AG08396 (cell line): Measurements from ENCODE around the gene INVS.
A peak's percentile ranks its signal among the peaks of the same experiment; 100 is the strongest.
"Not testable (repeated sequence)": the region's sequence is repeated elsewhere in the genome, so short reads cannot be mapped to it uniquely, and the experiment has no call there.

Experiments used
- DNase-seq: peaks from one replicate; pipeline ENCODE4 v3.0.0; 2012; ENCODE audit warnings: low spot score, mixed read lengths

INVS gene

DNA sequence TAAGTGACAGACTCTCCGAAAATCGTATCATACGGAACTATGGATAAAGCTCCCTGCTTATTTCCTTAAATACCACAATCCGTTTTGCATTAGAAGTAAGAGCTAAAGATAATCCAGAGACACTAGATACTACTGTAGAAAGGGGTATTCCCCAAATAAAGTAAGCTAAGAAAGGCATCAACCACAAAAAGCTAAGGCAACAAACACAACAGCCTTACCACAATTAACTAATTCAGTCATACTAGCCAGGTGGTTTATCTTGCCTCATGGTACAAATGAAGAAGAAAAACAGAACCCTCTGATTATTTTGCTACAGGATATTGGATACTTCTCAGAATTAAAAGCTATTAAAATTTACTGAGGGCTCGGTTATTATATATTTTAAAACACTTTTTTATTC is 14.3 kb upstream of the INVS start:
- DNase-seq, result no peak

DNA sequence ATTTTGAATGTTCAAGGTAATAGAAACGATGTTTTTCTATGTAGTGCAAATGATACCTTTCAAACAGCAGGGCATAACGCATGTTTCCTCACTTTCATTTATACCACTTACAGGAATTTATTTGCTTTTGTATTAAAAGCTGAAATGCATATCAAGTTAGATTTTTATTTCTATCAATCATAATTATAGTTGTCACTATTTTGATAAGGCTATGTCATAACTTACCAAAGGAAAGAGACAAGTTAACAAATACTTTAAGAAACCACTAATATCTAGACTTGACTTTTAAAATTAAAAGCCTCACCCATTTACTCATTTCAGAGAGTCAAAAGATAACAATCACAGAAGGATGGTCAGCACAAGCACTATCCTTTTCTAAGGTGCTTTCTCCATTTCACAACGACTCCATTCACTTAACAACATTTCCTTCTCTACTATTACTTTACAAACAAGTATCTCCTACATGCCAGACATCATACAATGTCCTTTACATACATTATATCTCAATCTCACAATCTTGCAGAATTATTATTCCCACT is 12.9 kb upstream of the INVS start:
- DNase-seq, result no peak

DNA sequence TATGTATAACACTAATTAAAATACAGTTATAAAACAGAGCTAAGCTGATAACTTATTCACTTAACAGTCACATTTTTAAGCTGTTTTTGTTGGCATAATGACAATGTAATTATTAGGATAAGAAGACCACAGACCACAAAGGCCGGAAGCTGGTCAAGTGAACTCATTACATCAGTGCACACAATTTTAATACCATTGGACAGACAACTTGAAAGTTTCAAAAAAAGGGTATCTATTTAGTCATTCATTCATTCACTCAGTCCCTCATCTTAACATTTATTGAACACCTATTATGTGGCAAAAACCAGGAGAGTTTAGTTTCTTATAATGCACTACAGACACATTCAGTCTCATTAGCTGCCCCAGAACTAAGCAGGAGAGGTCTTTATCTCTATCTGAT is 11.8 kb upstream of the INVS start:
- no peak for DNase-seq

DNA sequence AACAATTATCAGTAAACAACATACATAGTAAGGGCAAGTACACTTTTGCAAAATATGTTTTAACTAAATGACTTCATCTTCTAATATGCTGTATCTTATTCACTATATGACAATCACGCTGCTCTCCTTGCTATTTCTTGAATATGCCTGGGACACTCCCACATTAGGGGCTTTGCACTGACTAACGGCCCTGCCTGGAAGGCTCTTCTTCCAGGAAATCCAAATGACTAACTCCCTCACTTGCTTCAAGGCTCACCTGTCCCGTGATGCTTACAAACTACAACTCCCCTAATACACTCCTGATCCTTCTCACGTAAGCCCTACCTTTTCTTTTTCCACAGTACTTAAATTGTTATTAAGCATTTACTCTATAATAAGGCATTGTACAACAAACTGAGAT is 10.8 kb upstream of the INVS start:
- DNase-seq, result no peak

DNA sequence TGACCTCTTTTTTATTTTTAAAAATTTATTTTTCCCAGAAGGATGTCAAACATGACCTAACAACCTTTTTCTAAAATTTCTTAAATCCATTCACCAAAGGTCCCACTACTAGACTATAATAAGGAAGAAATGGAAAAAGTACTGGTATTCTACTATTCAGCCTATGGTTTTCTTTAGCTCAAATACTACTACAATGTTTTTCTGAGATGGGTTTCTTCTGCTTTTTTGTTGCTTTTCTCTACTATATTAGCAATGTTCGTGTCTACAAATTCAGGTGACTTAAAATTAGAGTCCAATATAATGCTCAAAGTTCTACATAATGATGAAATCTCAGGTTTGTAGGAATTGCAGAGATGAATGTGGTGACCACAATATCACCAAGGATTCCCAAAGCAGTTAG is 8.2 kb upstream of the INVS start:
- DNase-seq, result no peak

DNA sequence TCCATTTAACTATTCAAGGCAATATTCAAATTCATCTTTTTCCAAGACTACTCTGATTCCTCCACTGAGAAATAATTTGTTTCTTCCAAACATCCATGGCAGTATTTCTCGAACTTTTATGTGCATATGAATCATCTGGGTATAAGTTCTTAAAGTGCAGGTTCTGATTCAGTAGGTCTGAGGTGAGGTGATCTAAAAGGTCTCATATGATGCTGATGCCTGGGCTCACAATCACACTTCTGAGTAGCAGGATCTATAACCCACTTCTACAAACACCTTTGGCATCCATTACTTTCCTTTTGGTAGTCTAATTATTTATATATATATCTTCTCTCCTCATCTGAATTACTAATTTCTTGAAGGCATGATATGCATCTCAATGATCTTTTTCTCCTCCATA is 7.4 kb upstream of the INVS start:
- DNase-seq, result no peak

DNA sequence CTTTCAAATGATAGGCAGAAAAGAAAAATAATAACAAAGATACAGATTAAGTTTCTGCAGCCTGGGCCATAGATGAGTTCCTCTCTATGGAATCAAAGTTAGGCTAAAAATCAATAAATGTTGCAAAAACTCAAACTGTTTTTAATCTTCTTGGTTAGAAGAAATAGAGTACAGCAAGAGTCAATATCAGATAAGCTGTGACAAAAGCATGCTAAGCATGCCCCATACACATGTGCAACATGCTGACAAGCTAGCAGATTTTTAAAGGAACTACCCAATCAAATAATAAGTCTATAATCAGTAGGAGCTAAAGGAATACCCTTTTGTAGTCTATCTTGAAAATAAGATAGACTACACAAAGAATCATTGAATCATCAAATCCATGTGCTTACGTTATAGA is 7.0 kb upstream of the INVS start:
- no peak for DNase-seq

DNA sequence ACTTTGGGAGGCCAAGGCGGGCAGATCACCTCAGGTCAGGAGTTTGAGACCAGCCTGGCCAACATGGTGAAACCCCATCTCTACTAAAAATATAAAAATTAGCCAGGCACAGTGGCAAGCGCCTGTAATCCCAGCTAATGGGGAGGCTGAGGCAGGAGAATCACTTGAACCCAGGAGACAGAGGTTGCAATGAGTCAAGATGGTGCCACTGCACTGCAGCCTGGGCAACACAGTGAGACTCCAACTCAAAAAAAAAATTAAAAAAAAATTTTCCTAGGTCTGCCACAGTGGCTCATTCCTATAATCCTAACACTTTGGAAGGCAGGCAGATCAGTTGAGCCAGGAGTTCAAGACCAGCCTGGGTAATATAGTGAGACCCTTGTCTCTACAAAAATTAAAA is 4.6 kb upstream of the INVS start:
- not testable (repeated sequence) for DNase-seq

DNA sequence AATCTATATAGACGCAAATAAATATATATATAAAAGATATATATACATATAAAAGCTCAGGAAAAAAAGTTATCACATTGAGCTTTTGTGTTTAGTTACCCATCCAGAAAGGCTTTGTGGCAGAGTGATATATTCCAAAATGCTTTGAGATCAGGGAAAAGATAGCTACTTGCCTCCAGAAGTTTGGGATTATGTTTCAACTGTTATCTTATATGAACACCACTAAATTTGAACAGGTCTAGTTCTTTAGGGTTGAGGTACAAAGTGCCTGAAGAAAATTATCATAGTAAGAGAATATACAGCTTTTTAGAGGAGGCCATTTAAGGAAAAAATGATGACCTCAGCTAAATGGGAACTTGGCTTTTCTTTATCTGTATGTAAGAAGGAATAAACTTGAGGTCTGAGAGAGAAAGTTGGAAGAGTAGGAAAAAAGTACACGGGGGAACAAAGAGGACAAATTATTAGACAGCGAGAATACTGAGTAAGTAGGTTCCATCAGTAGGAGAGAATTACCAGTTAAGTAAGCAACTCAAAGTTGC is 2.6 kb upstream of the INVS start:
- DNase-seq, result no peak

DNA sequence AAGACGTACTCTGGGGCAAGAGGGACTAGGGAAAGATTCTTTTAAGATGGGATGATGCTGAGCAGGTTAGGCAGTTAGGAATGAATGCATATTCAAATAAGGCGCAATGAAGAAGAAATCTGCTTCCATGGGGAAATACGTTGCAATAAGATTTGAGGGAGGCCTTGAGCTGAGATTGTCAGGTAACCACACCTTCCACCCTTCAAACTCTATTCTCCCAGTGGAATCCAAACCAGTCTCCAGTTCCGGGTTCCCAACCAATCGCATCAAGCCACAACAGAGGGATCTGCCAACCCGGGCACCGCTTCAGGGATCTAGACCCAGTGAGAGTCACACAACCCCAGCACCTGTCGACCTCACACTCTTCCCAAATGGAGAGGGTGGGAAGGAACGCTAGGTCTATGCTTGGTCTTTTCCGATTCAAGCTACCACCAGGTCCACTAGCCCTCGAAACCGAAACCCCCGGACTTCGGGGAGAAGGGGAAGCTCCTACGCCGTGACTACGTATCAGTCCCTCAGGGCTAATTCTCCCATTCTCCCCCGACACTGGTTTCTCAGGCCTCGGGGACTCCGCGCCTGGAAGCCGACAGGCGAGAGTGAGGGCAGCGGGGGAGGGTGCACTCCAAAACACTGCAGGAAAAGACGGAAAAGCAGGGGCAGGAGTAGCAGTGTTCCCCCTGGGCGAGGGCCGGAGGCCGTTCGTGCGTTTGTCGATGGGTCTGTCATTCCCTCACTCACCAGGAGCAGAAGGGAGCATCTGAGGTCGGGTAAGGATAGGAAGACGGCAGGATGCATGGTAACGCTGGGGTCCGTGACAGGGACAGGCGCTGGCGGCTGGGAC is 777 bp upstream of the INVS start:
- DNase-seq, result peak; percentile 69

DNA sequence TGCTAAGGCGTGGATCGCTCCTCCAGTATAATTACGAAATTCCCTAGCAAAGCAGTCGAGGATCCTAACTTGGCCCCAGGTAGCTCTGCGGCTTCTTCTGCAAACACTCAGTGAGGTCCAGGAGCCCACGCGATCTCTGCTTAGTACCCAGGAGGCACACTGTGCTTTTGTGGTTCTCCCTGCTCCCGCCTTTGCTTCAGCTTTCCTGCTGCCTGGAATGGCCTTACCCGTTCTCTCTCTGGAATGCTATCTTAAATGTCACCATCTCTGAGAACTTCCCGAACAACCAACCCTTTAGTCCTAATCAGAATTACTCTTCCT is 639 bp downstream of the INVS start:
- DNase-seq, result peak; percentile 16

DNA sequence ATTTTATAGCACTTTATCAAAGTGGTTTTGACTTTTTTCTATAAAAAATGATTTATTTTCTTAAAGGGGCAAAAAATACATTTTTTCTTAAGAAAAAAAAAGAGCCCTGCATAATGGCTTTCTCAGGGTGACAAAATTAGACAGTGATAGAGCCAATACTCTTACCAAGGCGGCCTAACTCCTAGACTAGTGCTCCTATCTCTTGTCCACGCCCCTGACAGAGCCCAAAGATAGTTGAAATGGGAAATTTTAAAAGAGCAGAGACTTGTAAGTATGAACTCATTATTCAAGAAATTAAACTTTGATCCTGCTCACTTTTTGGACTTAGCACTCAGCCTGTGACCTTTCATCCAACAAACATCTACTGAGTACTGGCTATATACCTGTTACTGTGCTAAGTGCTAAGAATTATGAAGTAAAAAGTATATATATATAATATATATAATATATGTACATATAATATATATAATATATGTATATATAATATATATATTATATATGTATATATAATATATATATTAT is 1.2 kb downstream of the INVS start:
- no peak for DNase-seq

DNA sequence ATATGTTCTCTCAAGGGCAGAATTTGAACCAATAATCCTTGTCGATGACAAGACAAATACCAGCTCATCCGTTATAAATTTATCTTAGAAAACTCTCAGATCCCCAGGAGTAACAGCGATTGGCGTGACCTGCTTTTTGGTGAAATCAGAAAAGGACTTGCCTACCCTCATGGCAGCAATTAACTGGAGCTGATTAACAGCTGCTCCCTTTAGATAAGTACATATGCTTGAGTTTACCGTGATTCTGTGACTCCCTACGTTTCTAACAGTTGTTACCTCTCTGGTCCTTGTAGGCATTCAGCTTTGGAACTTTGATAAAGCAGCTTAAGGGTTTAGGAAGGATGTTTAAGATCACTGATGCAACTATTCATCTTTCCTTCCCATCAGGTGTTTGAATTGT is 2.6 kb downstream of the INVS start:
- no peak for DNase-seq

DNA sequence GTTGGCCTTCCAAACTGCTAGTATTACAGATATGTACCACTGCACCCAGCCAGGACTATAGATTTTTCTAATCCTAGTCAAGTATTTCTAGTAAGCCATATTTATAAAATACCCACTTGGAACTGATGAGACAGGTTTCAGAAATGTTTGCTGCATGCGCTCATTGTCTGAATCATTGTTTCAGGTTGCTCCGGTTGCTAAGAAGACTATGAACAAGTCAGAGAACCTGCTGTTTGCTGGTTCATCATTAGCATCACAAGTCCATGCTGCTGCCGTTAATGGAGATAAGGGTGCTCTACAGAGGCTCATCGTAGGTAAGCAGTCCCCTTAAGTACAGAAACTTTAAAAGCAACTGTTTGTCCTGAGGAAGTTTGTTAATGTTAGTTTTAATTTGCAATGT is 5.3 kb downstream of the INVS start:
- DNase-seq, result no peak

DNA sequence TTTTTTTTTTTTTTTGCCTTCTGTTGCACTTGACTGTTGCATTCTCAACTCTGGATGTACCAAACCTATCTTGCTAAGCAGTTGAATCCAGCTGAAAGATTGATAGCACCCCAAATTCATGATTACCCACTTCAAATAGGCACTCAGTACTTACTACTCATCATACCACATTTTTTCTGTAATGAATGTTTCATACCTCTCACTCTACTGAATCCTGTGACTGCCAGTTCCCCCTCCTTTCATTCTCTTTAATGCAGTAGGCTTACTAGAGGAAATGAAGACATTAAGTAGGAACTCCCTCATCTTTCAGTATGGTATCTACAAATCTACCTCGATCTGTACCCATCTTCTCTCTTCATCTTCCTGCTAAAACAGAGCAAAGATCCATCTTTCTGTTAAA is 6.8 kb downstream of the INVS start:
- DNase-seq, result no peak

DNA sequence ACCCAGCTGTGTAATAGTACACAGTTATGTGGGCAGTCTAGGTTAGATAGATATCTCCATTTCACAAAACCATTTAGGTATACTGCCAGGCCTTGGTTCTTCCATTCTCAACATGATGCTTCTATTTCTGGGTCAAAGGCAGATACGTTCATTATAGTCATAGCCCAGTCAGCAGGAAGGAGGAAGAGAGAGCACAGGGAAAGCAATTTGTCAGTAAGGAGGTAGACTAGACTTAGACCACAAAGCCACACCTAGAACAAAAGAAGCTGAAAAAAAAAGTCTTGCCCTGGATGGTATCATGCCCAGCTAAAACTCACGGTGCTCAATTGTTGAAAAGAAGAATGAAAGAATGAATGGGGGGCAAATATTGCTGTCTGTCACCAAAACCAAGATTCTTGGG is 7.6 kb downstream of the INVS start:
- DNase-seq, result no peak

DNA sequence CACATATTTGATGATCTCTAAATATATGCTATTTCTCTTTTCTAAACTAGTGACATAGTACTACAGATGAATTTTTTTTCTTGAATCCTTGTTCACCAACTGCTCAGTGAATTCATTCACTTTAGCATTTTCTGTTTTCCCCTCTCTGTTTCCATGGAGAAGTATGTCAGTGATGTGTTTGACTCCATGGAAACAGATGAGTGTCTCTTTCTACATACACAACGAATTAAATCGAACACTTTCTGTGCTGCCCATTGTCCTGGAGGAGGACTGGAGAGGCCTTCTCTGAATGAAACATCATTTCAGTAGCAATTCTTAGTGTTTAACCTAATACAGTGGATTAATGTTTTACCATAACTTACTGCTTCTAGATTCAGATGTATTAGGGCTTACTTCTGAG is 9.5 kb downstream of the INVS start:
- no peak for DNase-seq

DNA sequence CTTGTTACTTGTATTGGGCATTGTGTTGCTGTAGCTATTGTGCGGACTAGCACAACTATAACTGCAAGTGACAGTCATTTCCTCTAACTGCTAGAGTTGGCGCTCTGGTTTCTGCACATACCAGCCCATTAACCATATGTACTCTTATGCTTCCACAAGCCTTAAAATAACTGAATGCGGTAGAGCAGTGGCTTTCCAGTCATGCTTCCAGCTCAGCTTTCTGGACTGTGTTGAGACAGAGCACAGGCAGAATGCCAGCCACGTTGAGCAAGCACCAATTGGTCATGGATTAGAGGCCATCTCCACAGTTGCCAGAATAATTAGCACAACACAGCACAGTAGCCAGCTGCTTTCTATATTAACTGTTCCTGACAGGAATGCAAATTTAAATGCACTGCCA is 12.2 kb downstream of the INVS start:
- peak; percentile 87 for DNase-seq

DNA sequence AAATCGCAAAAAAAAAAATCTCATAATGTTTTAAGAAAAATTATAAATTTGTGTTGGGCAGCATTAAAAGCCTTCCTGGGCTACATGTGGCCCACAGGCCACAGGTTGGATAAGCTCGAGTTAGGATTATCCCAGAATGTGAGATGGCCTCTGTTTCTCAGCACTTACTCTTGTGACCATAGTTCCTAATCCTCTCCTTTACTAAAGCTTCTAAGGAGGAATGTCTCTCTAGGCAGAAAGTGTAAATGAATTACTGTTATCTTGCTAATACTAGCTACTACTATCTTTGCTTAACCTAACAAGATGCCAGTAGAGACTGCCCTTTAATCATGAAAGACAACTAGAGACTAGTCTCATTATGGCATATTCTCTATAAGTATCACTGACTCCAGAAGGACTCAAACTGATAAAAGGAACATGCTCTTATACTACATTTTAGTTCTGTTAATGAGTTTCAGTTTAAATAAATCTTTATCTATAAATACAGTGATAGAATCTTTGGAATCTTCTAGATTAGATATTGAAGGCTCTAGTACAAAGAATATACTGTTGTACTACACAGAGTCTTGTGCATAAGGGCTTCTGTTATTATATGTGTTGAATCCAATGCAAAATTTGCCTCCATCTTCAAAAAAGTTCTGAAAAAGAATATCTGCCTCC is 13.8 kb downstream of the INVS start:
- no peak for DNase-seq

DNA sequence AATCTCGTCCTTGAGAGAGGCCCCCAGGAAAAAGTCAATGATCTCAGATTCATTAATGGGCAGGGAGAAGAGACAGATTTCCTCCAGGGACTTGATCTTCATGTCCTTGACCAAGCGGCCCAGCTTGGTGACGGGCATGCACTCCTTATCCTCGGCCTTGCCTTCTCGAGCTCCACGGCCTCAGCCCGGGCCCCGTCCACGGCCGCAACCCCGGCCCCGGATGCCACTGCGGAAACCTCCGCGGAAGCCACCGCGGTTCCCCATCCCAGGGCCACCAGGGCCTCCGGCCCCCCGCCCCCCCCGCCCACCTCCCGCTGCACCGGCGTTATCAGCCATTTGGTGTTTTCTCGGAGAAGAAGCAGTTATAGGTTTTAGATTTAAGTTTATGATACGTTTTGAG is 18.3 kb downstream of the INVS start:
- no peak for DNase-seq

DNA sequence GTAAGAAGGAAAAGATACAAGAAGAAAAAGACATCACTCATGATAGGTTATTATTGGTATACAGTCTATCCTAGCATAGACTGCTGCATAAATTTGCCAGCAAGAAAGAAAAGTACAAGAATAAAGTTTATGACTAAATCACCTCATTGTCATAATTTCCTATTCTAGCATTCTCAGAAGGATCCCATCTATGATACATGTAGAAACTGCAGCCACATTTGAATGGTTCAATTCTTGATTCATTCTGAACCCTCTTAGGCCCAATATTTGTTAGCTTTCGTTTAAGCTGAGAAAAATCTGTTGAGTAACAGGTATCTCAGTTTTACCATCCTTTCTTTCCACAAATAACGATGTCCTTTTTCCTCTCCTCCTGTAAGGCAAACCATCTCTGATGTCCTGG is 21.2 kb downstream of the INVS start:
- DNase-seq, result no peak

DNA sequence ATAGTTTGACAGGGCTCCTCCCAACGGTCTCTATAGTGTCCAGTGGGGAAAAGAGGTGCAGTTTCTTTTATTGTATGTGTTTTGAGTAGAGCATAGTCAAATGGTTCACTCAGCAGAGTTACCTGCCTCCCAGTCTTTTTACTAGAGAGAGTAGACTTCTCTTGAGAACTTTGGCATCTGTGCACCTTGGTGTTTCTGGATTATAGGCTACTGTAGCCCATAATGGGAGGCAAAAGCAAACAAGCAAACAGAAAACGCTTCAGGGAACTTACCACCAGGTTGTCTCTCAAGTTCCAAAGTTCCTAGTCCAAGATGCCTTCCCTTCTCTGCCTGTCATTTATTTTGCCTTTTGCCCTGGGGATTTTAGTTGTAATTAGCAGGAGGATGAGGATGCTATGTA is 26.2 kb downstream of the INVS start:
- DNase-seq, result no peak

DNA sequence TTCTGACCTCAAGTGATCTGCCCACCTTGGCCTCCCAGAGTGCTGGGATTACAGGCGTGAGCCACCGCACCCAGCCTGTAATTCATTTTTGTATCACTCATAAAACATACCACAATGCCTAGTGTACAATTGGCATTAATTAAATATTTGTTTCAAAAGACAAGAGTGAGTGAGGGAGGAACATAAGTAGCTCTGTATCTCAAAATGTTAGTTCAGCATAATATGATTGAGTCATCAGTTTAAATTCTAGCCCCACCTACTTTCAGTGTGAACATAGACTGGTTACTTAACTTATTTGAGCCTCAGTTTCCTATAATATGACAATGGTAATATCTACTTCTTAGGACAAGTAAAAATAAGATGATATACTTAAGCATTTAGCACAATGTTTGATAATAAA is 26.9 kb downstream of the INVS start:
- DNase-seq, result no peak
